Effector CD8-positive, alpha-beta T cell (primary cell): ENCODE results near the gene CRYBG1.
"Not testable (repeated sequence)": the region's sequence is repeated elsewhere in the genome, so short reads cannot be mapped to it uniquely, and the experiment has no call there.

Experiments used
- DNase-seq: peaks from one replicate; lab custom pipeline; 2025; lab: John Stamatoyannopoulos, UW

CRYBG1 gene

DNA sequence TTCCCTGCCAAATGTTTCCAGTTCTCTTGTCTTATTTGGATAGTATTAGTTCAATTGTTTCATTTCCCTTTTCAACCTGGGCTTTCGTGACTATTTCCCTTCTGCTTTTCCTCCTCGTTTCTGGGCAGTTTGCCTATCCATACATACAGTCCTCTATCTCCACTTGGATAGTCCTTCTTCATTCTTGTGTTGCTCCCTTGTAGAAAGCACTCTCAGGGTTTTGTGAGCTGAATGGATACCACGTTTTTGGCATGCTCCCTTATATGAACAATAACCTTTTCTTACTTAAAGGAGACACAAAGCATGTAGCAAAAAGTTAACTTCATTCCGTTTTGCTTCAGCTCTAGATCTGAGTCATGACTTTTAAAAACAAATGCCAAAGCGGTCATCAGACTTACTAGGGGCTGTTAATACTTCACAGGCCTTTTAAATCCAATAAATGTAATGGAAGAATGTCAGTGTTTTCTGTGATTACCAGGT, 16.6 kb downstream of the CRYBG1 start:
- DNase-seq = no peak

DNA sequence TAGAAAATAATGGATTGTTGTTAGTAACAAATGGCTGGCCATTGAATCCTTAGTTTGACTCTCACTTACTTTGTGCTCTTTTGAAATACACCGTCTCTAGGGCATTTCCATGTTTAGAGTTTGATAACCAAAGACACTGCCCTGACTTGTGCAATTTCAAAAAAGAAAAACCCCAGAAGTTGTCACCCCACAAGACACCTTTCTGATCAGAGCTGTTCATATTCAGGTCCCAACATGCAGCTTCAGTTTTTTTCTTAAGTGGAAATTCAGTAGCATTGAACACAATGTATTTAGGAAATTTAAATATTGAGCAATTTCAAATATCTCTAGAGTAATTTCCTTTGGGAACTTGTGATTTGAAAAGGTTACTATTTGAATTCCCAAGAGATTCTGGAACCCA, 19.4 kb downstream of the CRYBG1 start:
- DNase-seq = no peak

DNA sequence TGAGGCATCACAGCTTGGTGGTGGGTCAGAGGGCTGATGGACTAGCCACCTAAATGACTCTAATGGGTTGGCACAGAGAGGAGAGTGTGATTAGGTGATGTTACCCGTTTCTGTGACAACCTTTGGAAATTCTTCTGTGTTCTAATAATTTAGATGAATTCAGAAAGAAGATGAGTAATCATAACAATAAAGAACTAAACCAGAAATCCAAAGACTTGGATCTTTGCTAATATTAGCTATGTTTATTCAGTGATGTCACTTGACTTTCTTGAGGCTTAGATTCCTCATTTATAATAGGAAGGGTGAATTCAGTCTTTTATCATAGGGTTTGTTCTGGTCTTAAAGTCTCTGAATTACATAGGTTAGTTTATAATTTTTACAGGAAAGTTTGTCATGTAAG, 19.9 kb downstream of the CRYBG1 start:
- DNase-seq = no peak

DNA sequence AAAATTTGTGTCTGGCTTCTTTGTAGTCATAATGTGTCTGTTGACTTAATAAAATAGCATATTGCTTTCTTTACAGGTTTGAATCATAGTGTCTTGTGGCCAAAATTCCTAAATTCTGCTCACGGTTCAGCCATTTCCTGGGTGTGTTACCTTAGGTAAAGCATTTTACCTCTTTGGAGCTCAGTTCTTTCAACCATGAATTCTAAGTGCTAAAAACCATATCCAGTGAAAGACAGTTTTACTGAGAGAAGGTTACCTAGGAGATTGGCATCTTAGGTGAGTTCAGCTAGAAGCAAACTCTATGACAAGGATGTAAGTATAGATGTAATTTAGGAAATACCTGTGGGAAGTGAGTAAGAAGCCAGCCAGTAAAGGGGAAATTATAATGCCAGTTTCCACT, 20.7 kb downstream of the CRYBG1 start:
- DNase-seq = no peak

DNA sequence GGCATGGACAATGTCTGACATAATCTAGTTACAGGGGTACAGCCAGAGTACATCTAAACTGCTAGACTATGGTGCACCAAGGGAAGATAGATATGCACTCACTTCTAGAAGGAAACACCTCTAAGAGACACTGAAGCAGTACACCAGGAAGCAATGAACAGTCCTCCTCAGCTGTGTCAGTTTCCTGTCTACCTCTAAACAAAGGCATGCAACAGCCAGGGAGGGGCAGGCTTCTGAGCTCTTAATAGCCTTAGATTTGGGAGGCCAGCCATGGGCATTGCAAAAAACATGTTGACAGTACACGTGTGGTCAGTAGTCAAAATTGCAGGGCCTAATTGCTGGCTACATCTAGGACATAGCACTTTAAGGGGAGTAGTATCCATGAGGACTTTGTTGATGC, 21.4 kb downstream of the CRYBG1 start:
- DNase-seq = no peak

DNA sequence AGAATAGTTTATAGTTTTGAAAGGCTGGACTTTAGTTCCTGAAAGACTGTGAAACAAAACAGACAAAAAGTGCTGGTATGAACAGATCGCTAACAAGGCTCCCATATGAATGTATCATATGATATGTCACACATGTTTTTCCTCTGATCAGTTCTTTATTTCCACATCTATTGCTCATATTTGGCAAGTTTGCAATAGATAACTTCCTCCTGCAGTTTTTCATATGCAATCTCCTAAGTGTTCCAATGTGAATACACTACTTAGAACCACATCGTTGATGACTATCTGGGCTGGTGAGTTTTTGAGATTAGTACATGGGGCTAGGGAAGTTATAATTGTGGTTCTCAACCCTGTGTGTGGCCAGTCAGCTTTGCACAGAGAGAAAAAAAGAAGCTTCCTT, 23.1 kb downstream of the CRYBG1 start:
- DNase-seq = no peak

DNA sequence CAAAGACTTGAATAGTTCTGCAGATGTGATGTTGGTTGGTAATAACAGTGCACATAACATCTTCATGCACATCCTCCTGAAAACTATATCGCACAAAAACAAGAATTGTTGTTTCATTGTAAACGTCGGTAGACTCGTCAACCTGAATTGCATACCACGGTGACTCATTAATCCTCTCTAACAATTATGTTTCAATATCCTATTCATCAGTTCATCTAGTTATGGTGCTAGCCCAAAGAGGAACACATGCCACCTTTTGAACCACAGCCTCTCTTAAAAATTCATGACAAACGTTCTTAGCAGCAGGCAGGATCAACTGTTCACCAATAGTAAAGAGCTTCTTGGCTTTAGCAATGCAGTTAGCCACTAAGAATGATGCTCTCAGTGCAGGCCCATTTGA, 25.0 kb downstream of the CRYBG1 start:
- no peak for DNase-seq

DNA sequence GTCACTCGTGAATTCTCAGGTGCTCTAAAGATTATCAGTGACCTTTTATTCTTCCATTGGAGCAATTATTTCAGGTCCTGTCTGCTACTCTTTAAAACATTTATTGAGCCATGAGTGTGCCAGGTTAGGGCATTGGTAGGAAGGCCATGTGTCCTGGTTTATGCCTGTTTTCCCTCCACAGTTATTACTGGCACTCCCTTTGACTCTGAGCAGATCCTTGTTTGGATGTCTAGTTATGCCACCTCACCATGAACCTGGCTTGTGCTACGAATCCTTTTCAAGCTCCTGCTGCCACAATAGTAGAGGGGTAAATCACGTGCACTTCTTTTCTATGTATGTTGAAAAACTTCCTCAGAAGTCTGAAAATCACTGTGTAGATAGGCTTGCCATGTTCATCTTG, 27.4 kb downstream of the CRYBG1 start:
- no peak for DNase-seq

DNA sequence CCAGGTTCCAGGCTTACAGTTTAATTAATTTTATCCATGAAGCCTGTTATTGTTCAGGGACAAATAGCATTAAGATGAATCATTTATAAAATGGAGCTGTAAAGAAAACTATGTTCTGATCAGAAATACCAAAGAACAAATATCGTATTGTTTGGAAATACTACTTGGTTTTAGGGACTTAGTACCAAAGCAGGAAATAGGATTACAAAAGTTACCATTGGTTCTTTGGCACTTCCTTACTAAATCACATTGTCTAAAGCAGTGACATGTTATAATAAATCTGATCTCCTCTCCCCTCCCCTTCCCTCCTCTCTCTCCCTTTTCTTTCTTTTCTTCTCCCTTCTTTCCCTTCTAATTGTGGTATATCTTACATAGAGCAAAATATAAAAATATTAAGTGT, 29.6 kb downstream of the CRYBG1 start:
- no peak for DNase-seq

DNA sequence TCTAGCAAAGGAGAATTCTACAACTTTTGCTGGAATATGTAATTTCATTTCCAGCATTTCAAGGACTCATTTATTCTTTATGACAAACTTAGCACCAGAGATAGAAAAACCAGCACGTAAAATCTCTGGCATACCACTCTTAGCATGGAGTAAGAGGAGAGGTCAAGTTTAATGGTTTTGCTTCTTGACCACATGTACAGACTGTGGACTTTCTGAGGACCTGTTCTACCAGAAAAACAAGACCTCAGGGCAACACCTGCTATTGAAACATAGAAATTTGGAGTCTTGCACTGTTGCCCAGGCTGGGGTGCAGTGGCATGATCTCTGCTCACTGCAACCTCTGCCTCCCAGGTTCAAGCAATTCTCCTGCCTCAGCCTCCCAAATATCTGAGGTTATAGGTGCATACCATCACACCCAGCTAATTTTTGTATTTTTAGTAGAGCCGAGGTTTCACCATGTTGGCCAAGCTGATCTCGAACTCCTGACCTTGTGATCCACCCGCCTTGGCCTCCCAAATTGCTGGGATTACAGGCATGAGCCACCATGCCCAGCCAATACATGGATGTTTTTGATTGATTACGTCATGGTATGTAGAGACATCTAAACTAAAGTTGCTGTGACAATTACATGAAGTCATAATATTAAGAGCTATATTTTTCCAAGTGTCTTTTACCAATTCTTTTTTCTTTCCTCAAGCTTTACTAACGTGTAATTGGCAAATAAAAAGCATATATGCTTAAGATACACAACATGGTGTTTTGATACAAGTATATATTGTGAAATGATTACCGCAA, 36.1 kb downstream of the CRYBG1 start:
- DNase-seq = no peak

DNA sequence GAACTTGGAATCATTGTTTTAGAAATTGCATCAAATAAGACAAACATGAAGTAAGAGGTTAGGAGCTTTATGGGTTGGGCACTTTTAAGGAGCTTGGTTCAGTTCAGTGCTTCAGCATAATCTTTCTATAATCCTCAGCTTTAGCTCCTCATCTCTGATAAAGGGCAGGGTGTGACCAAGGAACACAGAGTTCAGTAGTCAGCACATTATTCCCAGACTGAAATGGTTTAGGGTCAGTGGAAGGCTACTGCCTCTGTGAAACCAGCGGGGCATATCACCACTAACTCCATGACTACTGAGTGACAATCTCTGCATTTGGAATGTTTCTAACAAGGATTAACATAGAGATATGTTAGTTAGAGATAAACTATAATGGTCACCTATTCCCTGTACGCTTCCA, 36.9 kb downstream of the CRYBG1 start:
- no peak for DNase-seq

DNA sequence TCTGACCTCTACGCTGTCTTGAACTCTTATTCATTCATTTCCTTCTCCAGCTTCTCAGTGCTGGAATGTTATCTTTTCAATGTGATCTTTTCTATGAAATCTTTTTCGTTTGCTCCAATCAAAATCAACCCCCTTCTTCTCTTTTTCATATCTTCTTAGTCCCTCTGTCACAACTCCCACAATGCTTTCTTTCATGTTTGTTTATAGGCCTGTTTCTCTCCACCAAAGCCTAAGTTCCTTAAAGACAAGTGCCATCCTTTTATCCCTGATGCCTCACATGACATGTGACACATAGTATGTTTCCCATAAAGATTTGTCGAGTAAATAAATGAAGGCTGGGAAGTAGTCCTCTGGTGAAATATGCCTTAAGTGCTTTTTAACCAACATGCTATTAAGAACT, 38.1 kb downstream of the CRYBG1 start:
- DNase-seq = no peak

DNA sequence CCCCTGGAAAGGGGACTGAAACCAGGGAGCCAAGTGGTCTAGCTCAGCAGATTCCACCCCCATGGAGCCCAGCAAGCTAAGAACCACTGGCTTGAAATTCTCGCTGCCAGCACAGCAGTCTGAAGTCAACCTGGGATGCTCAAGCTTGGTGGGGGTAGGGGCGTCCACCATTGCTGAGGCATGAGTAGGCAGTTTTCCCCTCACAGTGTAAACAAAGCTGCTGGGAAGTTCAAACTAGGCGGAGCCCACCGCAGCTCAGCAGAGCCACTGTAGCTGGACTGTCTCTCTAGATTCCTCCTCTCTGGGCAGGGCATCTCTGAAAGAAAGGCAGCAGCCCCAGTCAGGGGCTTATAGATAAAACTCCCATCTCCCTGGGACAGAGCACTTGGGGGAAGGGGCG, 44.5 kb downstream of the CRYBG1 start:
- DNase-seq = not testable (repeated sequence)

DNA sequence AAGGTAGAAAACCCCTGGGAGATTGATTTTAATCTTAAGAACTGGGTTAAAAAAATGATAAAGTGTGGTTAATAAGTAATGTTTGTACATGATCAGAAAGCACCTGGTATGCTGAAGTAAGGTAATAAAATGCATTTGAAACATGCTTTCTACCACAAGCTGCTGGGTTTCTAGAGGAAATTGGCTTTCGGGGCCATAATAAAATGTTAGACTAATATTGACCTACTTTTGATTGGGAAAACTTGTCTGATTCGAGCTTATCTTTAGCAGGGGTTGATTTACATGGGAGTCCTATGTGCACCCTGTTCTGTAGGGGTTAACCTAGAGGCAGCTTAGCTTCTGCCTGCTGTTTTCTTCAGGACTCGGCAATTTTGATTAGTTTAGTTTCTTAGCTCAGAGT, 50.5 kb downstream of the CRYBG1 start:
- no peak for DNase-seq

DNA sequence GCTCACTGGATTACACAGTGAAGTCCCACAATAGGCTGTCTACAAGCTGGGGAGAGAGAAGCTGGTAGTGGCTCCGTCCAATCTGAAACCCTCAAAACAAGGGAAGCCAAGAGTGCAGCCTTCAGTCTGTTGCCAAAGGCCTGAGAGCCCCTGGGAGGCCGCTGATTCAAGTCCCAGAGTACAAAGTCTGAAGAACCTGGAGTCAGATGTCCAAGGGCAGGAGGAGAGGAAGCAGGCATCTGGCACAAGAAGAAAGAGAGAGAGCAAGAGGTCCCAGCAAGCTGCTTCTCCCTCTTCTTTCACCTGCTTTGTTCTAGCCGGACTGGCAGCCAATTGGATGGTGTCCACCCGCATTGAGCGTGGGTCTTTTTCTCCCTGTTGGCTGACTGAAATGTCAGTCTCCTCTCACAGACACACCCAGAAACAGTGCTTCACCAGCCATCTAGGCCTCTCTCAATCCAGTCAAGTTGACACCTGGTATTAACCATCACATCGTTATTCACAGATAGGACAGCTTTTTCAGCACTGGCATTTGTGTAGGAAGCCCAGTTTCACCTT, 51.2 kb downstream of the CRYBG1 start:
- DNase-seq = no peak

DNA sequence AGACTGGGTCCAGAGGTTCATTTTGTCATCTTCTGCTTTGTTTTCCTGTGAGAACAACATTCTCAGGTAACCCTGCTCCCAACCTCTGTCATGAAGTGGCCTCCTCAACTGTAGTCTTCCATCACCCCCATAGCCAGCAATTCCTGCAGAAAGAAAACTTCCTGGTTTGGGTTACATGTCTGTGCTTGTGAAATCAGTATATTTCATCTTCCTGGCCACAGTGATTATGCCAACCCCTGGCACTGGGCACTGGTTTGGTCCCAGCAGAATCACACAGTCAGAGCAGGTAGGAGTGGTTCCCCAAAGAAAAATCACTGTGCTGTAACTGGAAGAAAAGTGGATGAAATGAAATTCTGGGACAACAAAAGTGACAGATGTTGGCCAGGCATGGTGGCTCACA, 52.5 kb downstream of the CRYBG1 start:
- DNase-seq = no peak

DNA sequence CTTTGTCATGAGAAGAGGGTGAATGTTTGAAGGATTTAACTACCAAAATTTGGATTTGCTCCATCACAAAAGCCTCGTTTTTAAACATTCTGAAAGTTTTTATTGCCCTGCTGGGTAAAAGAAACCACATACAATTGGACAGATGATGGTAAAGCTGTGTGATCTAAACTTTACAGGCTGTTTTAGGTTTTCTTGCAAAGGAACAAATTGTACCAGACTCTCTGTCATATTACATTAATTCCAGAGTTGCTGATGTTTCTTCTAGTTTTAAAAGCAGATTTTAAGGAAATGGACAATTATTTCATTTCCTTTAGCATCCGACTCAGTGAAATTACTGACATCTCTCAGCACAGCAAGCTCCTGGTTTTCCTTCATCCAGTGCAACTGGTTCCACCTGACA, 53.2 kb downstream of the CRYBG1 start:
- no peak for DNase-seq

DNA sequence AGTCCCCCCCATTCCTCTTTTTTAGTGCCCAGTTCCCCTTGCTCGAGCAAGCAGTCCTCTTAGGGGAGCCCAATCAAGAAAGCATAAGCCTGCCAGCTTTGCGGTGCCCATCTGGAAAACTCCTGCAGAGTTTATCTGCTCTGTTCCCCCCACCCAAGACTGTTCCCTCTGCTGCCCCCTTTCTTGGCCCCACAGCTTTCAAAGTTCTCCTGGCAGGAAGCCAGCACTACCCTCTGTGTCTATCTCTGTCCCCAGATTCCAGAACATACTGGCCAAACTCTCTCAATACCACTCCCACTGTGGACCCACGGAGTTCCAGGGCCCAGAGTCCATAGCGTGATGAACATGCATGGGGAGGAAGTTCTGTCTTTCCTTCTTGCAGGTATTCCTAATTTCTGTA, 55.4 kb downstream of the CRYBG1 start:
- DNase-seq = no peak

DNA sequence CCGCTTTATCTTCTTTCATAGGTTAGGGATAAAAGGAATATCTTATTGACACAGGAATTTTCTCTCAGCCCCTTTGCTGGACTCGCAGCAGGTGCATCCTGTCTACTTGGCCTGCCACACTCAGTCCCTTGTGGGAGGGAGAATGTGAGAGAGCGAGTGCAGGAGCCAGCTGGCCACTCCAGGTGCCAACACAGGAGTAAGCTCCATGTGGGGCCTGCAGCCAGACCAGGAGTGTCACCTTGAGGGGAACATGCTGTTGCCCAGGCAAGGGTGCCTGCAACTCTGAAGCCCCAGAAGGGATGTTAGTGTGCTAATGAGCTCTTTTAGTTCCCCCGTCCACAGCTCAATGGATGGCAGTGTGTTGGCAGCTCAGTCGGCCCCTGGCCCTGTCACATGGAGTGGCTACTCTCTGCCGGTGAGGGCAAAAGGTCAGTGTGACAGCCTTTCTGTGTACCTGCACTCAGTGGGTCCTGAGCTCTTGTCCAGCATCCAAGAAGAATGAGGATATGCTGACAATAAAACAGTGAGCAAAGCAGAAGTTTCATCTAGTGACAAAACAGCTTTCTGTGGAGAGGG, 57.1 kb downstream of the CRYBG1 start:
- DNase-seq = no peak

DNA sequence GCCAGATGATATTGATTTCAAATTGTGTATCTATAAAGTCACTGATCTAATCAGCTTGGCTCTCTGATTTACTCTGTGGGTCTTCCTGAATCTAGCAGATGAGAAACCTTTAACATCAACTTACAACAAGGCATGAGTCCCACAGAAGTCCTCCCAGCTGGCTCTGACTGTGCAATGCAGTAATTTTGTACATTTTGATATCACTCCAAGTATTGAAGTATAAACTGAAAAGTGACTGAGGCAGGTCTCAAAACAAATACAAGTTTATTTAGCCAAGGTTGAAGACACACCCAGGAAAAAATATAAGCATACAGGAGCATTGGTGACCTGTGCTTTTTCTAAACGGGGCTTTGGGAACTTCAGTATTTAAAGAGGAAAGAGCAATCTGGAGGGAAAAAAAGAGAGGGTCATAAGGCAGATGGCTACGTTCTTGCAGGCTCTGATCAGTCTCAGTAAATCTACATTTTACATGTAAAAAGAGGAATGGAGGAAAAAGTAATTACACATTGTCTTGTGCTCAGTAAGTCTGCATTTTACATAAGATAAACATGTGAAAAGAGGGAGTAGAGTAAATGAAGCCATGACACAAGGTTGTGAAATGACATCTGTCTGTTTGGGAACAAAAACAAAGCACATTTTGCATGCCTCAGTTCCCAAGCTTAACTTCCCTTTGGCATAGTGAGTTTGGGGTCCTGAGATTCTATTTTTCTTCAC, 59.5 kb downstream of the CRYBG1 start:
- no peak for DNase-seq

DNA sequence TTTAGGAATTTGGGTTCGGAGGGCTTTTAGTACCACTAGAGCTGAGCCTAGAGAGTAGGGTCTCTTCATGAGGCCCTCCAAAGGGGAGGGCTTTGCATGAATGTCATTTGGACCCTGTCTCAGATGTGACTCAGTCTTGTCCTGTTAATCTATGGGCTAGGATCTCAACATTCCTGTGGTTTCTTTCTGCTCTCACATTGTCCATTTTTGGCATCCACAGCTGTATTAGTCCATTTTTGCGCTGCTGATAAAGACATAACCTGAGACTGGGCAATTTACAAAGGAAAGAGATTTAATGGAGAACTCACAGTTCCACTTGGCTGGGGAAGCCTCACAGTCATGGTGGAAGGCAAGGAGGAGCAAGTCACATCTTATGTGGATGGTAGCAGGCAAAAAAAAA, 61.0 kb downstream of the CRYBG1 start:
- DNase-seq = no peak

DNA sequence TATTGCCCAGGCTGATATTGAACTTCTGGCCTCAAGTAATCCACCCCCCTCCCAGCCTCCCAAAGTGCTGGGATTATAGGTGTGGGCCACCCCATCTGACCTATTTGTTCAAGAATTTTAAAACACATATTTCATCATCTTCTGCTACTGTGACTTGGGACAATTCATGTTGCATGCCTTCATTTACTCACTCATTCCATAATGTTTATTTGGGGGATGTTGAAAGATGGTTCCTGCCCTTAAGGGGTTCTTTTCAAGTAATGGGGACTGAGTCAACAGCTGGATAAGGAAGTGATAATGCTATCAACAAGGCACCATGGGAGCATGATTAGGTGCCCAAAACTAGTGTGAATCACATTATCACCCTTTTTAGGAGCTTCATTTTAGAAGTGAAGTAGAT, 62.0 kb downstream of the CRYBG1 start:
- DNase-seq = no peak

DNA sequence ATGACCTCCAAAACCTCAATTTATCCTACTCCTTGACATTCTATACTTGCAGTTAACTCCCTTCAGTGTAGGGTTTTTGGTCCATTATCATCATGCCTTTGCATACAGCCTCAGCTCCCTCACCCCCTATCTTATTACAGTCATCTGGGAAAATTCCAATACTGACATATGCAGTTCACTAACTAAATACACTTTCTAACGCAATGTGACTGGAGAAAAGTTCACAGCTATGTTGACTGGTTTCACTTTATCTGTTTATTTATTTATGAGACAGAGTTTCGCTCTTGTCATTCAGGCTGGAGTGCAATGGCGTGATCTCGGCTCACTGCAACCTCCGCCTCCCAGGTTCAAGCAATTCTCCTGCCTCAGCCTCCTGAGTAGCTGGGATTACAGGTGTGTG, 64.9 kb downstream of the CRYBG1 start:
- no peak for DNase-seq
